DMS114 treated with DMSO at 0.1 percent for 48 hours (cell line): ENCODE data around the gene USH2A.

Experiments used
- DNase-seq: peaks from one replicate; lab custom pipeline; 2025; ENCODE audit not compliant: unreplicated experiment; lab: John Stamatoyannopoulos, UW

The USH2A gene

DNA sequence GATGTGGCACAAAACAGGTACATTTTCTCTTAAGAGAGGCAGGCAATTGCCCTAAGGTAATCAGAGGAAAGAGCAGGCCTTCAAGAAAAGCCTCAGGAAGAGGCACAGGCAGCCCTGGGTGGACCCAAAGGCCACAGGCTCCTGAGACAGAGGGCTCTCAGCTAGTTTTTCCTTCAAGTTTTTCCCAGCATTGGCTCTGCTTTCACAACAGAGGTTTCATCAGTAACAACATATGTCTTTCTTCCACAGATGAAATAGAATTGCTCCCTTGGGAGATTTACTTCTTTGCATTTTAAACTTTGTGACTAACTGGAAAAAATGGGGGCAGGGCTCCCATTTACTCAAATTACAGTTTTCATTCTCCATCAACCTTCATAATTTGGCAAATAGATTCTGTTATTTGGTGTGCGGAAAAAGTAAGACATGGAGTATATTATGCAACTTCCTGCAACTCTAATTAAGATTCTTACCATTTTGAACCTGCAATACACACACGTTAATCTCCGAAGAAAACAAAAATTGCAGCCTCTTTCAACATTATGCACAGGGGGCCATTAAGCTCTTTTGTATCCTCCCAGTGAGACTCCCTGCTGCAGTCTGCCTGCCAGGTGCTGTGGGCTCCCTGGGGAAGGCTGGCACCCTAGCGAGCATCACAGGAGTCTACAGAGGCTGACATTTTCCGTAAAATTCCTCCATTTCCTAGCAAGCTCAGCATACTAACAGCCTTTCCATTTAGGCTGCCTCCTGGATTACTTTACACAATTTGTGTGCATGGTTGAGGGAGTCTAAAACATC, 282.3 kb downstream of the USH2A start:
- no peak for DNase-seq

DNA sequence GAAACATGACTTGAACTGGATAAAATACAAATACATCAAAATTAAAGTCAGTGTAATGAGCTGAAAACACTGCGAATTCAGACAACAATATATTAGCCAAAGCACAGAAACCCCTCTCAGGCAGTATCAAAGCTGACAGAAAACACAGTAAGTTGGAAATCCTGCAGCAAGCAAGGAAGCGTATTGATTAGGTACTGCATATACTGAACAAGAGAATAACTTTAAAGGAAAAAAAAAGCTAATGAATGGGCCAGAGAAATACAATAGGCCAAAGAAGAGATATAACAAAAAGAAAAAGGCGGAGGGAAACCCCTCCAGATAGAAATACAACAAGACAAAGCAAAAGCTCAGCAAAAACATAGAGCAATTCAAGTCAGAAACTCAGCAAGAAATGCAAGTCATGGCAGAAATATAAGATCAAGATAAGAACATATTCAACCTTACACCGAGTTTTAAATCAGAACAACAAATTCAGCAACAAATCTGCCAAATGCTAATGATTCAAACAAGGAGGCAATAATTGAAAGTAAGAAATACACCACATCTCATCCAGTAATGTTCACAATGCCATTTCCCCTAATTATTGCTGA, 299.0 kb downstream of the USH2A start:
- DNase-seq: no peak

DNA sequence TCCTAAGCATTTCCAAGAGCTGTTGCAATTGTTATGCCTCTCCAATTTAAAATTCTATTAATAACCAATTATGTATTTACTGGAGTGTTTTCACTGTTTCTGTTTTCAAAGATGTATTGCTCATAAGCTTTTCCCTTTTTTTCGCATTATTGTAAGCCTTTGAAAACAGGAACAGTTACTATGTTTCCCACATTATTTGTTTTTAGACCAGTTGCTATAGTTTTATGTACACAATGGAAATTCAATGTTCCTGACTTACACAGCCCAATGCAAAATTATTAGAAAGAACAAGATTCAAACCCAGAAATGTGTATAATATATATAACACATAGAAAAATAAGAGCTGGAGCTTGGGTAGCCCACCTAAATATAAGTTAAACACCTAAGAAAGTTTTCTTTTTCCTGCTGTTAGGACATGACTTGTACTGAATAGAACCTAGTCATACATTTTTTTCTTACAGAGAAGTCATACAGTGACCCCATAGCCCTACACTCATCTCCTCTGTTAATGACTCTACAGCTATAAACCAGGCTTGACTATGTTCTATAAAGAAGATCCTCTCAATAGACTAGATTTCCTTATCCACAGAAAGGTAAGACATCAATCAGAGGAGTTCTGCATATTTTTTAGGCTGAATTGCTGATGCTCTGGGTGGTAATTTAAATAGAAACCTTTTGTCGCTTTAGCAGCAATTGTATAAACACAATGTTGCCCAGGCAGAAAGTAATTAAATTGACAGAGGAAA, 299.6 kb downstream of the USH2A start:
- DNase-seq: no peak

DNA sequence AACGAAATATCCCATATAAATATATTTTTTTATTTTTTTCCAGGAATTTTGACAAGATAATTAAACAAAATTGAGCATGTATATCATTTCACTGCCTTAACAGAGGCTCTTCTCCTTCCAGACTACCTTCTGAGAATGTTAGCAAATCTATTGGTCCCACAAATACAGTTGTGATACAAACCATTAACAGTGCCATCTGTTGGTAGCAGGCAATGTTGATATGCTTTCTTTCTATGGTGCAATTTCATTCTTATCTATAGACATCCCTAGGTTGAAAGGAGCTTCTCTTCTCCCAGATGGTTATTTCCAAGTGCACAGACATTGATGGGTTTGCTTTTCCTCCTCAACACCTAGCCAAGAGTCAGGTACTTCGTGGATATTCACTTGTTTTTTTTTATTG, 303.6 kb downstream of the USH2A start:
- peak; percentile 41 for DNase-seq

DNA sequence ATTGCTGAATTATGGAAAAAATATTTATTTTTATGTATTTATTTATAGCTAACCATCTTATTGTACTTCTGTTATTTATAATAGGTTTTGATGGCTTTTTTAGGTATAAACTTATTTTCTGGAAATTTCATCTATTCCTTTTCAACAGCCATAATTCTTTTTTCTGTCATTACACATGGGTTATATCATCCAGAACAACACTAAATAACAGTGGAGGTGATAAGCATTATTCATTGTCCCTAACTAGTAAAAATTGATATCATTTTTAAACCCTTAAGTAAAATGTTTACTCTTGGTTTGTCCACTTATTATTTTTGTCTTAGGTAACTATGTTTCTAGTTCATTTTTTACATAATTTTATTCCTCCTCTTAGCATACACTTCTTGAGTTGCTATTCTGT, 309.1 kb downstream of the USH2A start:
- DNase-seq: no peak

DNA sequence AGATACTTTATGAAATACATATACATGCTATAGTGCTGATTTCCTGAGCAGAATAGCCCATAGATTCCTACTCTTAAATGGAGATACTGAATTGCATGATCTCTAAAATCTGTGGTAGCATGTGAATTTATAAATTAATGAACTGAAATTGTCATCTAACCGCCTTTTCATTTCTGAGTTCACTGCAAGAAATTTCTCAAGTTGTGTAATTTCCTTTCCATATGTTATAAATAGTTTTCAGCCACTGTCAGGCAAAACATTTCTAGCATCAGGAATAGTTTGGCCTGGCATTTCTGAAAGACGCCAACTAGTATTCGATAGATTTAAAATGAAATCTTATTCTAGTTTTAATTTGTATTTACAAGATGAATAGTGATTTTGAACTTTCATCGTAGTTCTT, 310.1 kb downstream of the USH2A start:
- DNase-seq: no peak

DNA sequence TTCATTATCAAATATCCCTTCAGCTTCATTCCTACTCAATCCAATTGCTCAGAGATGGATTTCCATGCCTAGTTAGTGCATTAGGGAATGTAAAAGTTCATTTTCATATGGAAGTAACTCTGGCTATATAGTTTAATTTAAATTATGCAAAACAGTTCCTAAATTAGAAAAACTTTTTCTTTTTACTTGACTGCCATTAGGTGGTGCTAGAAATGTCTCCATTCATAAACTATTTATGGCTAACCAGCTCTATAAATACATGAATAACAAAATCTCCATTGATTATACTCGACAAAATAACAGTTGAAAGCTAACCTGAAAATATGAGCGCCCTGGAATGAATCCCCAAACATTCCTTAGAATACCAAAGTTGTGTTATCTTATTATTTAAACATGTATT, 311.4 kb downstream of the USH2A start:
- no peak for DNase-seq

DNA sequence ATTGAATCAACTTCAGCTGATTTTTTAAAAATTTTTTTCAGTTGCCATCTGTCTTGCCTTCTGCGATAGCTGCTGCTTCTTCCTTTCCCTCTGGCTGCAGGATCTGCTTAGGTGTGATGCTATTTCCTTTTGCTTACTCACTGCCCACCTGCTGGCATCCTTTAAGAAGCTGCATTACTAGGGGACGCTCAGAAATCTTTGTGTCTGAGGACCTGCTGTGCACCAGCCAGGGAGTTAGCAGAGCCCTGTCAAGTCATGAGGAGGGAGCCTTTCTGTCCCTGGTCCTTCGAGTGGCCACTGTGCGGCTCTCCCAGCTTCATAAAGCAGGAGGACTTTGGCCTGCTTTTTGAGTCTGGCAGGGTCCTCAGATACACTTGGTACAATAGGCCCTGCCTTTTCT, 327.8 kb downstream of the USH2A start:
- no peak for DNase-seq

DNA sequence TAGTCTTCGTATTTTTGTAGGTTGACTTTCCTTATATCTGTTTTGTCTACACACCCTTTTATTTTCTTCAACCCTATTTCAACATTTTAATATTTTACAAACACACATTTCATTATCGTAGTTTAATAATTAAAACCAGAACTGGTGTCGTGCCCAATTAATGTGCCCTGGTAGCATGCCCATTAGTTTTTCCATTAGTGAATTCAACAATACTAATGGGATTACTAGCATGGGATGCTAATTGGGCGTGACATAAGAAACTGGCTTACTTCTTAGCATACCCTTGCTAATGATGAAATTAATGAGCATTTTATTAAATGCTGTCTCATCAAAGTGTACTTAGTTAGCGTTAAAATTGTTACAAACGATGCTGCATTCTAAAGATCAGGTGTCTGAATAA, 332.7 kb downstream of the USH2A start:
- no peak for DNase-seq

DNA sequence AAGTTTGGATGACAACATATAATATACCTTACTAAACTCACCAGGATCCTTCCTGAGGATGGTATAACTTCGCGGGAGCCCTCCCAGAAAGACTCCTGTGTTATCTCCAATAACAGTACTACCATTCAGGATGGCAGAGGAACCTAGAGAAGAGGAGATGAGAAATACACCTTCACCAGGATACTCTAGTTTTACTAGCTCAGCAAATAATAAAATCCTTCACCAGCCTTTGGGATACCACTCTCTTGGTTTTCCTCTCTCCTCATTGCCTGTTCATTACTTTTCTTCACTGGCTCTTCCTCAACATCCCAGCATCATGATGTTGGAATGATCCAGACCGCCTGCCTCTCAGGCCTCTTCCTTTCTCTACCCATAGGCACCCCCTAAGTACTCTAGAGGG, 336.6 kb downstream of the USH2A start:
- DNase-seq: no peak

DNA sequence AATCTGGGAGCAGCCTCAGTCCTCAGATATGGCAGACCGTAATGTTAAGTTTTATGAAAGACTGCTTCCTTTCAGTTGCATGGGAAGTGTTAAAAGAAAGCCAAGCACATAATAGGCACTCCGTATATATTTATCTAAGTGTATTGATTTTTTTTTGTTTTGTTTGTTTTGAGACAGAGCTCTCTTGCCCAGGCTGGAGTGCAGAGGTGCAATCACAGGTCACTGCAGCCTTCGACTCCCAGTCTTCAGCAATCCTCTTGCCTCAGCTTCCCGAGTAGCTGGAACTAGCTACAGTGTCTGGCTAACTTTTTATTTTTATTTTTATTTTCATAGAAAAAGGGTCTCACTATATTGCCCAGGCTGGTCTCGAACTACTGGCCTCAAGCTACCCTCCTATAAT, 341.8 kb downstream of the USH2A start:
- DNase-seq: no peak

DNA sequence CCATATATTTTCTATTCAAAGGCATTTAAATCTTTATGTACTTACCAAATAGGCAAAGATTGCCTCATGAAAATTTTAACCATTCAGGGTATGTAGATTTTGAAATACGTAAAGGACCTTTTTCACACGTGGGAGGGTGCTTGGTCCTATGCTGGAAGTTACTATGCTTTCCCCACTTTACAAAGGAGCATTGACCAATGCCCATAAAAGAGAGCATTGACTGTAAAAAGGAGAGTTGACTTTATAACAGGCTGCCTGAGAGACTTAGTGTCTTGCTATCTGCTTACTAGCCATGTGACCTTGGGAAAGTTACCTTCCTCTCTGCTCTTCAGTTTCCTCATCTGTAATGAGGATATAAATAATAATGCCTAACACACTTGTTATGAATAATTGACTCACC, 346.5 kb downstream of the USH2A start:
- DNase-seq: no peak

DNA sequence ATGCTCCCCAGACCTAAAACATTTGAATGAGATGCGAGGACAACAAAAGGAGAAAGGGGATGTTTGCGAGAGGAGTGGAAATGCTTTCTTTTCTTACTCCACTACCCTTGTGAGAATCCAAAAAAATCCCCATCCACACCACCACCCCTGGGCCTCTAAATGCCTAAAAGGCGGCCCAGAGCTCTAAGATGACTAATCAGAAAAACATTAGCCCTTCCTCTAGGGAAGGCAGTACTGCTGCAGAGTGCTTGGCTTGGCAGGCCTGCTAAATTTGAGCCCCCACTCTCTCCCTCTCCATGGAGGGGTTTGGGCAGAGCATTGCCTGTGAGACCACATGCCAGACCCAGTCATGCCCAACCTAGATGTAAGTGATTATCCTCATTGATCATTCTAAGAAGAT, 347.9 kb downstream of the USH2A start:
- no peak for DNase-seq

DNA sequence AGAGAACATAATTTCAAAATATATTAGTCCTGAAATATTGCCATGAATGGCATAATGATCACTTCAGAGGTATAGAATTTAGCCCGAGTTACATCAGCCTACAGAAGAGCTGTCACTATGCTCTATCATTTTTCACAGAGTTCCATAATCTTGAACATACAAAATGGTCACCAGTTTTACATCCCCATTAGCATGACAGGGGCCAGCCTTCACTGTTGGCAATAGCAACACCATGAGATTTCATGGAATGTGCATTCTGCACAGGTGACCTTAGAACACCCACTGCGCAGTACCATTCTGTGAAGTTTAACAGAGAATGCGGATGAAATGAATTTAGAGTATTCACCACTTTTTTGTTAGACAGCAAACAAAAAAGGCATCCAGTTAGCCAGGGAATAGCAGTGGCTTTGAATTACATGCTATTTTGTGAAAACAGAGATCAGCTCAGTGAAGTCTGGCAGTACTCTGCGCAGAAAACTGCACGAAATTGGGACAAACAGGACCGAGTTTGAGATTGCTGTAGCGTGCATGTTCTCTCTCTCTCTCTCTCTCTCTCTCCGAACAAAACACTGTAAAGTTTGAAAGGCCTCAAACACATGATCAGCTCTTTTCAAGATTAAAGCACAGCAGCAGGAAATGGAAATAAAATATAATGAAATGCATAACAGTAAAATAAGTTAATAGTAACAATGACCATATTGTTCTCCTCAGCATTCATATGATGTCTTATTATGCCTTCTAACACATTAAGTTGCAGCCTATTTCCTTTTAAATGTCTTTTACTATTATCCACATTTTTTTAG, 349.3 kb downstream of the USH2A start:
- DNase-seq: no peak

DNA sequence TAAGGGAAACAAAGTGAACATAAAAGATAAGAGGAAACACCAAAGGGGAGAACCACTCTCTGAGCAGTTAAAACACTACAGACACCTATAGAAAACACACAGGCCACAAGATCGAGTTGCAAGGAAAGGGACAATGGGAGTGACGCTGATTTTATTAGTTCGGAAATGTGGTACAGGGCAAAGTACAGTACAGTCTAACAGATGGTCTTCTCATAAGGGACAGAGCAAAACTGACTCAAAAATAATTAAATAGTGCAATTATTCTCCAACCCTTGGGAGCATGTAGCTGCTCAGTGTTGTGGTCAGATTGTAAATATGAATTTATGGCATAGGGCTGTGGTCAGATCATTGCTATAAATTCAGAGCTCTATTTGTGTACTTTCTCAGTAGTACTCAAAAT, 352.0 kb downstream of the USH2A start:
- no peak for DNase-seq

DNA sequence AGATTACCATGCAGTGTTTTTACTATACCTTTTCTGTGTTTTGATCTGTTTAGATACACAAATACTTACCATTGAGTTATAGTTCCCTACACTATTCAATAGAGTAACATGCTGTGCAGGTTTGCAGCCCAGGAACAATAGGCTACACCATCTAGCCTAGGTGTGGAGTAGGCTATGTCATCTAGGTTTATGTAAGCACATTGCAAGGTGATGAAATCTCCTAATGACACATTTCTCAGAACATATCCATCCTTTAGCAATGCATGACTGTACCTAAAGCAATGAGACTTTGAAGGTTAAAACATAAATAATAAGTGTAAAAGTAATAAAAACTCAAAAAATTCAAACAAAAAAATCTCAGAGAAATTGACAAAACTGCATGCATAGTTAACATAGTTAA, 358.6 kb downstream of the USH2A start:
- DNase-seq: no peak

DNA sequence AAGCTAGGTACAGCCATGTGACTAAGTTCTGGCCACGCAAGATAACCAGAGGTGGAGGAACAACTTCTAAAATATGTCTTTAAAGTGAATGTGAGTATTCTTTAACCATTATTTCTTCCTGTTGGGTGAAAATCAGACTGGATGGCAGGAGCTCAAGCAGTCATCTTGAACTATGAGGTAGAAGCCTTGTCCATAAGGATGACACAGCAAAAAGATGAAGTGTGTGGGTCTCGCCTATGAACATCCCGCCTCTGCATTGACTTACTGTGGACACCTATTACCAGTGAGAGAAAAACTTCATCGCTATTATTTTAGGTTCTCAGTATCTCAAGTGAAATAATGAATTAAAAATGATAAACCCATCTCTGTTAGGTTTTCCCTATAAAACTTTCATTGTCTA, 365.3 kb downstream of the USH2A start:
- no peak for DNase-seq

DNA sequence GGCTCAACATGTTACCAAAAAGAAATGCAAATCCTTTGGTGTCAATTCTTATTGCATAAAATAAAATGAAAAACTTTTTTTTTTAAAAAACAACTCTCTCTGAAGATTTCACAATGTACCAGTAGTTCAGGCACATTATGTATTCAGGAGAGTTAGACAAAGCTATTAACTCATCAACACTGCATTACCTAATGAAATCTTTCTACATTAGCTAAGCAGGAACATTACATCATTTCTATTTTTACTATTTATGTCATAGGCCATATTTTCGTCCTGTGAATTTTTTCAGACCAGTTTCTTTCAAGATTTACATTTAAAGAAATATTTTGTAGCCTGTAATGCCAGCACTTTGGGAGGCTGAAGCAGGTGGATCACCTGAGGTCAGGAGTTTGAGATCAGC, 366.2 kb downstream of the USH2A start:
- no peak for DNase-seq

DNA sequence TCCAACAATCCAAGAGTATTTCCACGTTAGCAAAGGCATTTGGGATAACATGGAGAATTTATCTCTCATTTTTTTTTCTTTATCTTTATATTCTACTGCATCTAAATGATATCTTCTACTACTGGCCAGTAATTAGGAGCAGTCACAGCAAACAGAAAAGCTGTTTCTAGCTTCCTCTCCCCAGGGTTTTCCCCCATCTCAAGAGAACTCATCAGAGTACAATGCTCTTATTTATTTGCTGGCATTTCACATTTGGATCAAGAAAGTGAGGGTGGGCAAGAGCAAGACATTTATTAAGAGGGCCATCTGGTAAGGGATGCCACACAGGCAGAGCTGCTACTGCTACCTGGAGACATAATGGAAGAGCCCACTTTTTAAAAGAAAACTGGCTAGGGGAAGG, 368.2 kb downstream of the USH2A start:
- no peak for DNase-seq

DNA sequence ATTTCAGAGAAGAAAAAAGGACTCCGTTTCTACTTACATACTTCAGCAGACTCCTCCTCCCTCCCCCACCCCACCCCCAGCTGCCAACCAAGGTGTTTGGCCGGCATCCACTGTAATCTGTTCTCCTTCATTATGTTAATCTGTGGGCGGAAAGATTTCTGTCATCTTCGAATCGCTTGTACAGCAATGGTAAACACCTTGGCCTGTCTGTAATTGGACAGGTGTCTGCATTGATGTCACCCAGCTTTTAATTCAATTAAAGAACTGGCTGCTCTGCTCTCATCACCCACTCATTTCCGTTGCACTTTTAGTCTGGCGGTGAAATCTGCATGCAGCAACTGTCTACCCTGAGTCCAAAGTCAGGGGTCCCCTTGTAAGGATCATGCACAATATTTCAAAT, 368.6 kb downstream of the USH2A start:
- no peak for DNase-seq

DNA sequence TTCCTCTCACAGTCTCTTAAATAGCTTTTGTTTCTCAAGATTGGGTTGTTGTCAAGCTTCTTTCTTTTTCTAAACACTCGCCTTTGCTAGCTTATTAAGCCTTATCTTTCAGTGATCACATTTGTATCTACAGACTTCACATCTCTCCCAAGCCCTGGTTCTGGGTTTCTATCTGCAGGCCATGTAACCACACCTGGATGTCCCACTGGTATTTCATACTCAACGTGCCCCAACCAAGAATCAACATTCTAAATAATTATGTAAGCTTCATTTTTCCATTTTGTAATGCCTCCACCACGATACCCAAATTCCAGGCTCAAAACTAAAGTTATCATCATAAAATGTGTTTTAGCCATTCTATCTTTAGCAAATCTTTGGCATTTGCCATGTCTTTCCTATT, 372.2 kb downstream of the USH2A start:
- DNase-seq: no peak
